ENCODE measurements around the gene USP15.

USP15 gene

DNA sequence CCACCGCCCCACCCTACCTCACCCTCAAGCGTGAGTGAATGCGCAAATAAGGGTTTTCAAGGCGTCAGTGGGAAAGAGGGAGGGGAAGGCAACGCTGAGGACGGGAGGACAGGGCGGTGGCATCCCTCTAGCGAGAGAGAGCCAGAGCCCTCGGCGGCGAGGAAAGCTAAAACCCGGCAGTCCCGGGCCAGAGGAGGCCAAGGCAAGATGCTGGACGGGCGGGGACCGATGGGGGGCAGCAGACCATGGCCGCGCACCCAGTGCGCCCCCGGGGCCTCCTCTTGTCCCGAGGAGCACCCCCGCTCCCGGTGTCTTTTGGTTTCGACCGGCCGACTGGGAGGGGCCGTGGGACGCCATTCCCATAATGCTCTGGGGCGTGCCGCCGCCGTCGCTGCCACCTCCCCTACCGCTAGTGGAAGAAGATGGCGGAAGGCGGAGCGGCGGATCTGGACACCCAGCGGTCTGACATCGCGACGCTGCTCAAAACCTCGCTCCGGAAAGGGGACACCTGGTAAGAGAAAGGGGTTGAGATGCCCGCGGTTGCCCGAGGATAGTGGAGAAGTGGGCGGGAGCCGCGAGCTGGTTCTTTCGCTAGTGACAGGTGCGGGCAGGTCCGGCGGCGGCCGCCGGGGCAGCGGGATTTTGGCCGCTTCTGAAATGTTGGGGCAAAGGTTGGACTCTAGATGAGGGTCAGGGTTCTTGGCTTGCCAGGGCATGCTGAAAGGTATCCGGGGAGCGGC lies at the start of gene USP15:
Gene USP15 (plus strand): TSS at position 412 of the 740 bp plus-strand sequence. CDS start 11 bp downstream, at position 423.
- TF ChIP-seq CTCF (IDR thresholded peaks at IDR 0.05; ENCODE audit: low read depth, low read length) = peak; percentile 83
- in situ Hi-C loops (cut with HindIII; ENCODE audit: low sequenced_read_pairs) = no loop called here
- peak; percentile 98 for DNase-seq (ENCODE audit: low read depth, low spot score)
- H3K4me3 ChIP-seq (ENCODE audit: low read depth, low read length) = peak within 1 kb of the TSS; percentile 97

GRCh38 chr12:62210422-62210821 lies 49.8 kb upstream of the USP15 start:
- no peak overlapping the region for H3K4me3 ChIP-seq (ENCODE audit: low read depth, low read length)
- TF ChIP-seq CTCF (IDR thresholded peaks at IDR 0.05; ENCODE audit: low read depth, low read length) = peak; percentile 94
- peak; percentile 47 for DNase-seq (ENCODE audit: low read depth, low spot score)
- in situ Hi-C loops (cut with HindIII; ENCODE audit: low sequenced_read_pairs) = no loop called here

- in situ Hi-C loops (cut with HindIII; ENCODE audit: low sequenced_read_pairs) = no loop called here
- DNase-seq (ENCODE audit: low read depth, low spot score) = no peak
- H3K4me3 ChIP-seq (ENCODE audit: low read depth, low read length) = no peak overlapping the region
- no peak for TF ChIP-seq CTCF (IDR thresholded peaks at IDR 0.05; ENCODE audit: low read depth, low read length)
Measured at GRCh38 chr12:62211510-62211909, 48.7 kb upstream of the USP15 start.

DNA sequence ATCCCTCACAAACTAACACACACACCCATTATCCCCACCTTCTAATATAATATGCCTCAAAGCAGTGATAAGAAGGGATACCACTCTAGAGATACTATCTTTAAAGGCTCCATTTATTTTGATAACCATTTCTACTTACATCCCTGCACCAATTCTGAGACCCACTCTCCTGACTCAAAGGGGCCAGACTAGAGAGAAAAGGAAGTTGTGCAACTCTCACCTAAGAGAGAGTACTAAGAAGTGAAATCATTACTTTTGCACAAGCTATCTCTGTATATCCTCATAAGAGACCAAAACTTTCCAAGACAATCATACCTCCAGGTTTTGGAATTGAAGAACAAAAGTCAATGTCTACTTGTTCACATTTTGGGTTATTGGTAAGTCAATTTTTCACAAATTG lies 45.4 kb upstream of the USP15 start:
- no peak overlapping the region for H3K4me3 ChIP-seq (ENCODE audit: low read depth, low read length)
- no peak for DNase-seq (ENCODE audit: low read depth, low spot score)
- in situ Hi-C loops (cut with HindIII; ENCODE audit: low sequenced_read_pairs) = no loop called here
- no peak for TF ChIP-seq CTCF (IDR thresholded peaks at IDR 0.05; ENCODE audit: low read depth, low read length)

- H3K4me3 ChIP-seq (ENCODE audit: low read depth, low read length) = no peak overlapping the region
- in situ Hi-C loops (cut with HindIII; ENCODE audit: low sequenced_read_pairs) = no loop called here
- no peak for DNase-seq (ENCODE audit: low read depth, low spot score)
- TF ChIP-seq CTCF (IDR thresholded peaks at IDR 0.05; ENCODE audit: low read depth, low read length) = no peak
Measured at GRCh38 chr12:62215506-62215905, 44.7 kb upstream of the USP15 start.

DNA sequence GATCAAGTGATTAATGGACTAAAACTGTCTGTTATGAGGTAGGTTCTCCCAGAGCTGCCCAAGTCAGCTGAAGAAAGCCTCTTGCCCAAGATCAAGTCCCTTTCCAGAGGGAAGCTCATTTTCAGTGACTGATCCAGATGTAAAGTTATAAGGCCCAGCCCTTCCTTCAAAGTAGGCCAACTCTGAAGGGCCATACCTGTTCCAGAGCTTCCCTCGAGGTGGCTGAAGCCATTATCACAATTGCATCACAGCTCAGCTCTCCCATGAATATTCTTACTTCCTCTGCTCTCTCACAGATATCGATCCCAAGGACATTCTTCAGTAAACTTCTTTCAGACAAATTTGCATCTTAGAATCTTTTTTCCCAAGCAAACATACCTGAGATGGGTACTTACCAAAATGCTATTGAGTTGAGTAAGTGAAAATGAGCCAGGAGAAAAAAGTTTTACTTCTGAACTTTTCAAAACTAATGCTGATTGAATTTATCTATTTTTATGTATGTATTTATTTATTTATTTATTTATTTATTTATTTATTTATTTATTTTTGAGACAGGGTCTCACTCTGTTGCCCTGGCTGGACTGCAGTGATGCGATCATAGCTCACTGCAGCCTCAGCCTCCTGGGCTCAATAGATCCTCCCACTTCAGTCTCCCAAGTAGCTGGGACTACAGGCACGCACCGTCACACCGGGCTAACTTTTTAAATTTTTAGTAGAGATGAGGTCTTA lies 42.6 kb upstream of the USP15 start:
- TF ChIP-seq CTCF (IDR thresholded peaks at IDR 0.05; ENCODE audit: low read depth, low read length) = no peak
- DNase-seq (ENCODE audit: low read depth, low spot score) = no peak
- in situ Hi-C loops (cut with HindIII; ENCODE audit: low sequenced_read_pairs) = no loop called here
- H3K4me3 ChIP-seq (ENCODE audit: low read depth, low read length) = no peak overlapping the region

Measured in astrocyte of the spinal cord (primary cell).